Left lobe of liver (tissue), 2 donors: ENCODE measurements around the gene NAT9. TPM values are rescaled to one million over a fixed set of nuclear protein-coding genes. Genes with fewer than 3 reads are reported as not detected.

Experiments
- ATAC-seq: fragments of 200-7000 bp; cut with Tn5 transposase; one replicate; pipeline ENCODE4 v1.9.1; 2020; ENCODE audit warnings: mild to moderate bottlenecking, moderate library complexity
- DNase-seq: peaks from one replicate; pipeline ENCODE4 v3.0.0-alpha.2; 2020; ENCODE audit warnings: low spot score
- total RNA-seq: library from RNA; stranded (reverse); gene quantifications from one replicate; pipeline ENCODE4 v1.2.1, GENCODE V29; 2021
- donor health status: DM: no; HTN: no; CAD: no; lungs with moderate emphysema.
- donor health status: DM: no; HTN: yes; CAD: no.

Gene NAT9
- total RNA-seq, 1 donor from 2014 or later: 21.5 TPM

DNA sequence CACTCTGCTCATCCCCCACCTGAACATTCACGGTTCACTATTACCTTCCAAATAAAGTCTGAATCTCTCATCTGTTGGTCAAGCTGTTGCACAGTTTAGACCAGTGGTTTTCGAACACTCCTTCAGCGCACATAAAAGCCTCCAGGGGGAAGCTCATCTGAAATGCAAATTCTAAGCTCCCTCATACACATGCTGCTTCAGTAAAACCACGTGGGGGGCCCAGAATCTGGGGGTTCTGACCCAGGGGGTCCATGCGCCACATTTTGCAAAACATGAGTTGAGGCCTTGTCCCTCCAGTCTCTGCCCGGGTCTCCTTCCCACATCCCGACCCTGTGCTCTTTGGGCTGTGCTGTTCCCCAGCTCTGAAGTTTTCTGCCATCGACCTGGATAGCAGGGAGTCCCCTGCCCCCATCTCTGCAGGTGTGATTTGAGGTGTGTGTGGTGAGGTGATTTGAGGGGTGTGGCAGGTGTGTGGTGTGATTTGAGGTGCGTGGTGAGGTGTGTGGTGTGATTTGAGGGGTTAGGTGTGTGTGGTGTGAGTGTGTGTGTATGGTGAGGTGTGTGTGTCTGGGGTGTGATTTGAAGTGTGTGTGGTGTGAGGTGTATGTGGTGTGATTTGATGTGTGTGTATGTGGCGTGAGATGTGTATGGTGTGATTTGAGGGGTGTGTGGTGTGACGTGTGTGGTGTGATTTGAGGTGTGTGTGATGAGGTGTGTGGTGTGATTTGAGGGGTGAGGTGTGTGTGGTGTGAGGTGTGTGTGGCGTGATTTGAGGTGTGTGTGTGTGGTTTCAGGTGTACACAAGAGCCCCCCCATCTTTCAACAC is 43.9 kb downstream of the NAT9 start:
- ATAC-seq (no peak), DNase-seq (no peak)

DNA sequence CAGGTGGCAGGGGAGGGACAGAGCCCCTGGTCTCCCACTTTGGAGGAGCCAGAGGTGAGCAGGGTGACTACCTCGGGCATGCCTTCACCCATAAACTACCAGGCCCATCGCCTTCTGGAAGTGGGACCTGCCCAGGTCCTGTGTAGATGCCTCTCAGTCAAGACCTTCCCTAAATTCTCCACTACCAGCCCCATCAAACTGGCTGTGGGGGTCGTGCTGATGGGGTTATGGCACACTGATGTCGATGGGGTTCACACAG is 44.9 kb downstream of the NAT9 start:
- no peak for DNase-seq
- ATAC-seq: no peak

DNA sequence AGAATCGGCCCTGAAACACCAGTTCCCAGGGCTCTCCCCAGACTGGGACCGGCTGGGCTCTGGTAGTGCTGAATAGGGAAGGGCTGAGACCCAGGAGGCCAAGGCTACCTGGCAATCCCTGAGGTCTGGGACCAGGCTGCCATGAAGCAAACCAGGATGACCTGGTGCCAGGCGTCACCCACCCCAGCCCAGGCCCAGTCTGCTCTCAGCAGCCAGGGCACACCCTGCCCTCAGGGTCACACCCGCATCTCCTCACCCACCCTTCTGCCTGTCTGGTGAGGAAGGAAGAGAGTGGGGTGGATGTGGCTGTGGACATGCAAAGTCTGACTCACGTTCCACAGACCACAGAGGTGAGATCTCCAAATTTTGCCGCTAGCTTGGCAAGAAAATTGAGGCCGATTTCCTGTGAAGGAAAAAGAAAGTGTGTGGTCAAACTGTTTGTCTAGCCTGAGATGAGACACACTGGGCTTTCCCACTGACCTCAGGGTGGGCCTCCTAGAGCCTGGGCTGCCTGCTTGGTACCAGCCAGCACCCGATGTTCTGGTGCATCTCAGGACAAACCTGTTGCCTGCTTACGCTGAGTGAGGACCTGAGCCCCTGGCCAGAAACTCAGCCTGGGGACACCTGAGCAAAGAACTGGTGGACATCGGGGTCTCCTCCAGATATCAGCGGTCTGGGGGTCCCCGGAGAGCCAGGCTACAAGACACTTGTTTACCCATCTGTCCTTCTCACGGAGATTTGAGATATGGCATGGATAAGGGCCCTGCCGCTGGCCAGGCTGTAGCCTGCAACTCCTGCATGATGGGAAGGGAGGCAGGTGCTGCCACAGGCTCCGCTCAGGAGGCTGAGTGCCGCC is 45.4 kb downstream of the NAT9 start:
- ATAC-seq (no peak), DNase-seq (no peak)

DNA sequence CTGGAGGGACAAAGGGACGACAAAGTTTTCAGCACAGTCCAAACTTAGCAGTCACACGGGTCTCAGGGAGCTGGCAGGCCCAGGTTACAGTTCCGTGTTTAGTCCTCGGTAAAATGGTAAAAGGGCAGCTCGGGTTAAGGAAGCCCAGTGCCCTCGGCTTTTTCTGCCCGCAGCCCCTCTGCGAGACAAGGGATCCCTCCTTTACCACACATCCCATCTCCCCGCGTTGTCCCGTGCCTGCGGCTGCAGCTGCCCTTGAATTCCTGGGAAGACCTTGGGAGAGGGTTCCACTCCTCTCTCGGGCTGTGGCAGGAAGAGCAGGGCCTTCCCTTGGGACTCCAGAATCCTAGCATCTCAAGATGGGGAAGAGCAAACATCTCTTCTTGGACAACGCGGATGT is 46.3 kb downstream of the NAT9 start:
- no peak for DNase-seq
- ATAC-seq: no peak

GRCh38 chr17:74729368-74729767 is 46.8 kb downstream of the NAT9 start:
- ATAC-seq (no peak), DNase-seq (no peak)

GRCh38 chr17:74728702-74729075 is 47.5 kb downstream of the NAT9 start:
- ATAC-seq (no peak), DNase-seq (no peak)

- DNase-seq (no peak), ATAC-seq (no peak)
Measured at GRCh38 chr17:74728033-74728701, 48.0 kb downstream of the NAT9 start.

GRCh38 chr17:74725111-74725510 is 51.0 kb downstream of the NAT9 start:
- DNase-seq: no peak
- no peak for ATAC-seq

- DNase-seq (no peak), ATAC-seq (no peak)
Measured at GRCh38 chr17:74723891-74724290, 52.3 kb downstream of the NAT9 start.

- DNase-seq (no peak), ATAC-seq (no peak)
Measured at GRCh38 chr17:74722782-74723181, 53.4 kb downstream of the NAT9 start.

Other genes starting within 250 kb of the NAT9 start
- 0.08 TPM for gene CD300LB, start 244.9 kb downstream of the NAT9 start, total RNA-seq
- 0.50 TPM for gene CD300C, start 230.2 kb downstream of the NAT9 start, total RNA-seq
- not detected for gene CD300H, start 208.8 kb downstream of the NAT9 start, total RNA-seq
- not detected for gene CD300LD, start 184.1 kb downstream of the NAT9 start, total RNA-seq
- gene CD300E, start 152.6 kb downstream of the NAT9 start, total RNA-seq: 0.08 TPM
- not detected for gene CD300LF, start 63.4 kb downstream of the NAT9 start, total RNA-seq
- 14.0 TPM for gene RAB37, start 39.1 kb downstream of the NAT9 start, total RNA-seq
- gene NHERF1, start 27.7 kb downstream of the NAT9 start, total RNA-seq: 156 TPM
- not detected for gene GRIN2C, start 83.5 kb upstream of the NAT9 start, total RNA-seq
- gene FDXR, start 96.6 kb upstream of the NAT9 start, total RNA-seq: 10.0 TPM
- 1.8 TPM for gene FADS6, start 117.3 kb upstream of the NAT9 start, total RNA-seq
- gene USH1G, start 146.9 kb upstream of the NAT9 start, total RNA-seq: not detected
- gene OTOP2, start 147.9 kb upstream of the NAT9 start, total RNA-seq: not detected
- not detected for gene OTOP3, start 159.6 kb upstream of the NAT9 start, total RNA-seq
- gene HID1, start 196.4 kb upstream of the NAT9 start, total RNA-seq: 5.9 TPM
- gene CDR2L, start 211.3 kb upstream of the NAT9 start, total RNA-seq: 1.2 TPM
- gene MRPL58, start 236.3 kb upstream of the NAT9 start, total RNA-seq: 25.8 TPM